ENCODE results near the gene MEOX1. TPM values are rescaled to one million over a fixed set of nuclear protein-coding genes. Genes with fewer than 3 reads are reported as not detected.

MEOX1 gene
- total RNA-seq, 1 experiment from 2014 or later = not detected

- no CpG with 5 or more reads among the region's 16 CpGs for WGBS (ENCODE audit: extremely low coverage, insufficient read length, low lambda C conversion rate)
- H3K18ac ChIP-seq (ENCODE audit: insufficient read length, low read depth, low read length) = no peak overlapping the region
- H3K4ac ChIP-seq (ENCODE audit: low read depth, low read length) = no peak overlapping the region
- Mint-ChIP-seq H3K27ac (no peak overlapping the region), H3K4me3 (no peak overlapping the region), H3K27me3 (ENCODE audit: low read depth) (peaks cover 4% of the 10 kb centered on the region; the same call in 1 of the 2 replicates), H3K9me3 (peaks cover 0 to 3% of the 10 kb centered on the region in 2 experiments; a peak in 1 of 5 replicates), H3K4me1 (peaks cover 35 to 64% of the 10 kb centered on the region in 2 experiments), H3K36me3 (ENCODE audit: insufficient read depth in 1 of 3, low read depth in 3 of 3) (no peaks in the 10 kb centered on the region; a peak in 1 of 7 replicates)
- H2BK120ac ChIP-seq (ENCODE audit: low read depth, low read length, poor library complexity, severe bottlenecking) = no peak overlapping the region
- no peak overlapping the region for H3T11ph ChIP-seq (ENCODE audit: low read length)
- no peak for DNase-seq
- H3K9me3 ChIP-seq (ENCODE audit: control insufficient read depth, low read depth, low read length) = no peaks in the 10 kb centered on the region
- H3K56ac ChIP-seq (ENCODE audit: insufficient read length, low read depth, low read length) = no peak overlapping the region
- H4K5ac ChIP-seq (ENCODE audit: insufficient read length, low read depth, low read length) = no peak overlapping the region
- H3K27me3 ChIP-seq (ENCODE audit: insufficient read depth, low read length) = no peaks in the 10 kb centered on the region
- H2BK5ac ChIP-seq (ENCODE audit: insufficient read length, low read length) = no peak overlapping the region
- no peak overlapping the region for H2AFZ ChIP-seq (ENCODE audit: low read length)
- H3K14ac ChIP-seq (ENCODE audit: insufficient read depth, low read length) = no peak overlapping the region
- no peaks in the 10 kb centered on the region for H4K20me1 ChIP-seq (ENCODE audit: control insufficient read depth, insufficient read depth, insufficient read length)
- peaks cover 2% of the 10 kb centered on the region; the same call in 1 of the 2 replicates for H3K4me1 ChIP-seq (ENCODE audit: insufficient read depth, low read length)
- no peaks in the 10 kb centered on the region for H3K79me1 ChIP-seq (ENCODE audit: insufficient read depth, low read depth, low read length, poor library complexity, severe bottlenecking)
- no peak overlapping the region for H2AK5ac ChIP-seq (ENCODE audit: insufficient read length, low read length)
- H4K91ac ChIP-seq (ENCODE audit: insufficient read length, low read depth, low read length) = no peak overlapping the region
- no peak overlapping the region for H2BK20ac ChIP-seq (ENCODE audit: low read depth, low read length, poor library complexity, severe bottlenecking)
- no peaks in the 10 kb centered on the region for H3K79me2 ChIP-seq (ENCODE audit: insufficient read depth, low read length)
- H3K23ac ChIP-seq (ENCODE audit: insufficient read length, low read depth, low read length) = no peak overlapping the region
- no peaks in the 10 kb centered on the region for H3K23me2 ChIP-seq (ENCODE audit: insufficient read length, low read depth, low read length, poor library complexity, severe bottlenecking)
- no peak overlapping the region for H4K8ac ChIP-seq (replicated peaks; ENCODE audit: insufficient read length, low read depth, low read length)
- H3K4me2 ChIP-seq (ENCODE audit: insufficient read depth, insufficient read length, low read length) = no peak overlapping the region
- no peak overlapping the region for H3K27ac ChIP-seq (ENCODE audit: insufficient read length, low read depth, low read length)
- H2BK12ac ChIP-seq (ENCODE audit: insufficient read length, low read depth, low read length) = no peak overlapping the region
- H3K9ac ChIP-seq (ENCODE audit: extremely low read depth, insufficient read length, low read length) = no peak overlapping the region
- no peak for TF ChIP-seq CTCF (conservative IDR thresholded peaks at IDR 0.05)
- no peak overlapping the region for H2BK15ac ChIP-seq (ENCODE audit: low read depth, low read length)
Observed at GRCh38 chr17:43660816-43661493, 767 bp downstream of the MEOX1 start.
